ENCODE results near the gene TRHDE. TPM values are rescaled to one million over a fixed set of nuclear protein-coding genes. Genes with fewer than 3 reads are reported as not detected.
"Not testable (repeated sequence)": the region's sequence is repeated elsewhere in the genome, so short reads cannot be mapped to it uniquely, and the experiment has no call there.

The TRHDE gene
- total RNA-seq, 1 donor from 2014 or later = 26.9 TPM

DNA sequence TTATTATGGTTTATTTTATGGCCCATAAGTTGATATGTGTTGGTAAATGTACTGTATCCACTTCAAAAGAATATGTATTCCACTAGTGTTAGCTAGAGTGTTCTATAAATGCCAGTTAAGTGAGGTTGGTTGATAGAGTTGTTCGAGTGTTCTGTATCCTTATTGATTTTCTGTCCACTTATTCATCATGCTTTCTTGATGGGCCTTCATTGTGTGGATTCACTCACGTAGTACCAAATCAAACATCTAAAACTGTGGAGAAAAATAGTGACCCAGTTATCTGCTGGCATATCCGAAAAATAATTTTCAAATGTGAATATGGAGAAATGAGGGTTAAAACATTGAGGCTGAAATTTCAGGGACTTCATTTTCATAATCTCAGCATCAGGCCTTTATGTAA, 230.4 kb downstream of the TRHDE start:
- H3K4me3 ChIP-seq (ENCODE audit: low read depth, low read length) = no peak overlapping the region
- DNase-seq (ENCODE audit: low read depth) = no peak
- no peak for TF ChIP-seq CTCF (conservative IDR thresholded peaks at IDR 0.05; ENCODE audit: low read depth, low read length)

GRCh38 chr12:72505227-72505626, 233.1 kb downstream of the TRHDE start:
- no peak overlapping the region for H3K4me3 ChIP-seq (ENCODE audit: low read depth, low read length)
- DNase-seq (ENCODE audit: low read depth) = no peak
- TF ChIP-seq CTCF (conservative IDR thresholded peaks at IDR 0.05; ENCODE audit: low read depth, low read length) = no peak

- TF ChIP-seq CTCF (conservative IDR thresholded peaks at IDR 0.05; ENCODE audit: low read depth, low read length) = no peak
- H3K4me3 ChIP-seq (ENCODE audit: low read depth, low read length) = no peak overlapping the region
- no peak for DNase-seq (ENCODE audit: low read depth)
Measured at GRCh38 chr12:72509891-72510290, 237.7 kb downstream of the TRHDE start.

GRCh38 chr12:72510772-72511171, 238.6 kb downstream of the TRHDE start:
- no peak for DNase-seq (ENCODE audit: low read depth)
- TF ChIP-seq CTCF (conservative IDR thresholded peaks at IDR 0.05; ENCODE audit: low read depth, low read length) = no peak
- no peak overlapping the region for H3K4me3 ChIP-seq (ENCODE audit: low read depth, low read length)

DNA sequence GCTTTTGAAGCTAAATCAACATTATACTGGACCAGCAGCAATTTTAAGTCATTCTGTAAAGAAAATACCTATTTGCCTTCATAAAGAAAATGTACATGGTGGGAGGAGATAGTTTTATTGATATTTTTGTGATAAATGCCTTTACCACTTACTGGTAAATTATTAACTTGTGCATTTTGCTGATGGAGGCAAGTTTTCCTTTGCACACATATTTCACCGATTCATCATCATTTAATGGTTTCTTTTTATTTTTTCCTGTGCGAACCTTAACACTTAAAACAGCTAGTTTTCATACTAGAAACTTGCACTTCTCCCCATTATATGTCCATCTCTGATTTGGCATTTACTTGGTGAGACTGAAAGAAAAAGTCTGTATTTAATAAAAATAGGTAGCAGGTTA, 239.3 kb downstream of the TRHDE start:
- DNase-seq (ENCODE audit: low read depth) = peak; percentile 27
- no peak for TF ChIP-seq CTCF (conservative IDR thresholded peaks at IDR 0.05; ENCODE audit: low read depth, low read length)
- peak overlapping the region; percentile 38 for H3K4me3 ChIP-seq (ENCODE audit: low read depth, low read length)

GRCh38 chr12:72511906-72512305, 239.7 kb downstream of the TRHDE start:
- peak overlapping the region; percentile 38 for H3K4me3 ChIP-seq (ENCODE audit: low read depth, low read length)
- no peak for TF ChIP-seq CTCF (conservative IDR thresholded peaks at IDR 0.05; ENCODE audit: low read depth, low read length)
- peak; percentile 69 for DNase-seq (ENCODE audit: low read depth)

DNA sequence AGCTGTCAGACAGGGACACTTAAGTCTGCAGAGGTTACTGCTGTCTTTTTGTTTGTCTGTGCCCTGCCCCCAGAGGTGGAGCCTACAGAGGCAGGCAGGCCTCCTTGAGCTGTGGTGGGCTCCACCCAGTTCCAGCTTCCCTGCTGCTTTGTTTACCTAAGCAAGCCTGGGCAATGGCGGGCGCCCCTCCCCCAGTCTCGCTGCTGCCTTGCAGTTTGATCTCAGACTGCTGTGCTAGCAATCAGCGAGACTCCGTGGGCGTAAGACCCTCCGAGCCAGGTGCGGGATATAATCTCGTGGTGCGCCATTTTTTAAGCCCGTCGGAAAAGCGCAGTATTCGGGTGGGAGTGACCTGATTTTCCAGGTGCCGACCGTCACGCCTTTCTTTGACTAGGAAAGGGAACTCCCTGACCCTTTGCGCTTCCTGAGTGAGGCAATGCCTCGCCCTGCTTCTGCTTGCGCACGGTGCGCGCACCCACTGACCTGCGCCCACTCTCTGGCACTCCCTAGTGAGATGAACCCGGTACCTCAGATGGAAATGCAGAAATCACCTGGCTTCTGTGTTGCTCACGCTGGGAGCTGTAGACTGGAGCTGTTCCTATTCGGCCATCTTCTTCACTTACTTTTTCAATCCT, 248.0 kb downstream of the TRHDE start:
- not testable (repeated sequence) for H3K4me3 ChIP-seq (ENCODE audit: low read depth, low read length); DNase-seq (ENCODE audit: low read depth)
